SK-N-SH treated with all-trans-retinoic acid at 6 μM for 48 hours (cell line): Measurements from ENCODE around the gene GATAD2A.

ENCODE experiments used
- BACH2 ChIP-seq: fragments of 250-450 bp; sonication (Bioruptor Pico); IDR thresholded peaks from 2 replicates; pipeline ENCODE4 v1.9.0; 2021; ENCODE audit warnings: mild to moderate bottlenecking, borderline replicate concordance
- CSDC2 ChIP-seq: fragments of 250-450 bp; sonication (Bioruptor Pico); IDR thresholded peaks from 2 replicates; pipeline ENCODE4 v1.5.0; 2020; ENCODE audit warnings: mild to moderate bottlenecking, moderate library complexity
- OSR1 ChIP-seq: fragments of 250-450 bp; sonication (Bioruptor Pico); IDR thresholded peaks from 2 replicates; pipeline ENCODE4 v1.8.0; 2022; ENCODE audit warnings: moderate library complexity, mild to moderate bottlenecking, inconsistent platforms
- PATZ1 ChIP-seq: fragments of 250-450 bp; sonication (Bioruptor Pico); IDR thresholded peaks from 2 replicates; pipeline ENCODE4 v1.8.0; 2020; ENCODE audit warnings: mild to moderate bottlenecking, moderate library complexity, borderline replicate concordance
- POU6F1 ChIP-seq: fragments of 250-450 bp; sonication (Bioruptor Pico); IDR thresholded peaks from 2 replicates; pipeline ENCODE4 v1.8.0; 2021; ENCODE audit warnings: low read depth, mild to moderate bottlenecking, moderate library complexity, borderline replicate concordance
- TCF4 ChIP-seq: fragments of 250-450 bp; sonication (Bioruptor Pico); IDR thresholded peaks from 2 replicates; pipeline ENCODE4 v1.8.0; 2021; ENCODE audit warnings: mild to moderate bottlenecking, moderate library complexity, borderline replicate concordance
- TSHZ2 ChIP-seq: fragments of 250-450 bp; sonication (Bioruptor Pico); IDR thresholded peaks from 2 replicates; pipeline ENCODE4 v1.5.0; 2020; ENCODE audit warnings: mild to moderate bottlenecking, moderate library complexity
- ZFP3 ChIP-seq: fragments of 250-450 bp; sonication (Bioruptor Pico); IDR thresholded peaks from 2 replicates; pipeline ENCODE4 v1.5.0; 2020; ENCODE audit warnings: mild to moderate bottlenecking, moderate library complexity
- ZNF70 ChIP-seq: fragments of 450-650 bp; formaldehyde crosslinking; IDR thresholded peaks from 2 replicates; pipeline ENCODE4 v1.5.0; 2020; ENCODE audit warnings: mild to moderate bottlenecking, moderate library complexity
- TF ChIP-seq, protein P1 (sequence below): fragments of 250-450 bp; sonication (Bioruptor Pico); IDR thresholded peaks from 2 replicates; pipeline ENCODE4 v1.5.1; 2021; ENCODE audit warnings: mild to moderate bottlenecking, moderate library complexity

DNA sequence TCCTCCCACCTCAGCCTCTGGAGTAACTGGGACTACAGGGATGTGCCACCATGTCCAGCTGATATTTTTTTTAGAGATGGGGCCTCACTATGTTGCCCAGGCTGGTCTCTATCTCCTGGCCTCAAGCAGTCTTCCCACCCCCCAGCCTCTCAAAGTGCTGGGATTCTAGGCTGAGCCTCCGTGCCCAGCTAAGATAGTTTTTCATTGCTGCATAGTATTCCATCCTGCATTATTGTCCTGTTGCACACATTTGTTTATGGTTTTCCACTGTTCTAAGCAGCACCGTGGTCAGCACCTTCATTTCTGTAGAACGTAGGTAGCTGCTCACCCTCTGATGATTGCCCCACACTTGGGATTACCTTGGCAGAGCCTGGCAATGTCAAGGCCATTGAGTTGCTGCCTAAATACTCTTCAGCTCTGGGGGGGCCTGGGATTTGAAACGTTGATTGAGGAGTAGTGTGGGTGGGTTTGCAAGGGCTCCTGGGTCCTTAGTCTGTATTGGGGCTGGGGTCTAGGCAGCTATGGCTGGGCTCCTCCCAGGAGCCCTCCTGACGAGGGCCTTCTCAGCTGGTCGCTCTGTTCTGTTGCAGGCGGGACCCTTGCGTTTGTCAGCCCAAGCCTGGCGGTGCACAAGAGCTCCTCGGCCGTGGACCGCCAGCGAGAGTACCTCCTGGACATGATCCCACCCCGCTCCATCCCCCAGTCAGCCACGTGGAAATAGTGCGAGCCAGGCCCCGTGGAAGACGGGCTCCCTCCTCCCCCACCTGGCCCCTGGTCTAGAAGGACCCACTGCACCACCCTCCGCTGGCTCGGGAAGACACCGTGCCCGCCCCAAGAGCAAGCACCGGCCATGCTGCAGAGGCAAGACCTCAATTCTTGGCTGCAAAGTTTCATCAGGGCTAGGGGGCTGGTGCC, 99.5 kb downstream of the GATAD2A start:
- TF ChIP-seq, protein P1, sequence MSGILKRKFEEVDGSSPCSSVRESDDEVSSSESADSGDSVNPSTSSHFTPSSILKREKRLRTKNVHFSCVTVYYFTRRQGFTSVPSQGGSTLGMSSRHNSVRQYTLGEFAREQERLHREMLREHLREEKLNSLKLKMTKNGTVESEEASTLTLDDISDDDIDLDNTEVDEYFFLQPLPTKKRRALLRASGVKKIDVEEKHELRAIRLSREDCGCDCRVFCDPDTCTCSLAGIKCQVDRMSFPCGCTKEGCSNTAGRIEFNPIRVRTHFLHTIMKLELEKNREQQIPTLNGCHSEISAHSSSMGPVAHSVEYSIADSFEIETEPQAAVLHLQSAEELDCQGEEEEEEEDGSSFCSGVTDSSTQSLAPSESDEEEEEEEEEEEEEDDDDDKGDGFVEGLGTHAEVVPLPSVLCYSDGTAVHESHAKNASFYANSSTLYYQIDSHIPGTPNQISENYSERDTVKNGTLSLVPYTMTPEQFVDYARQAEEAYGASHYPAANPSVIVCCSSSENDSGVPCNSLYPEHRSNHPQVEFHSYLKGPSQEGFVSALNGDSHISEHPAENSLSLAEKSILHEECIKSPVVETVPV, result no peak
- TF ChIP-seq ZNF70 (CRISPR knock-in tag) (no peak), POU6F1 (CRISPR knock-in tag) (no peak), OSR1 (no peak), CSDC2 (no peak), TSHZ2 (no peak), ZFP3 (CRISPR knock-in tag) (no peak), PATZ1 (no peak), BACH2 (CRISPR knock-in tag) (no peak), TCF4 (CRISPR knock-in tag) (no peak)
